Renal cortical epithelial cell (primary cell): ENCODE data around the gene TAS2R1. TPM values are rescaled to one million over a fixed set of nuclear protein-coding genes. Genes with fewer than 3 reads are reported as not detected.
A peak's percentile ranks its signal among the peaks of the same experiment; 100 is the strongest.

Experiments
- DNase-seq: peaks from one replicate; pipeline ENCODE4 v3.0.0-alpha.2; 2011; ENCODE audit warnings: low read depth
- total RNA-seq: library from RNA; depleted of rRNA; stranded (reverse); fragments of >200 nt; gene quantifications from 2 replicates; pipeline ENCODE4 v1.2.3, GENCODE V29; 2014

The TAS2R1 gene
- not detected in 2 replicates for total RNA-seq

GRCh38 chr5:9630251-9630650, at the start of gene TAS2R1:
TSS of gene TAS2R1 (minus strand) at chr5:9630351. CDS start at chr5:9630032, 319 bp downstream.
- no peak for DNase-seq

- no peak for DNase-seq
Measured at GRCh38 chr5:9670371-9670770, 40.2 kb upstream of the TAS2R1 start.

- DNase-seq, result no peak
Measured at GRCh38 chr5:9667906-9668305, 37.8 kb upstream of the TAS2R1 start.

- no peak for DNase-seq
Measured at GRCh38 chr5:9663891-9664290, 33.7 kb upstream of the TAS2R1 start.

GRCh38 chr5:9661316-9662015, 31.3 kb upstream of the TAS2R1 start:
- DNase-seq, result no peak

GRCh38 chr5:9658706-9659105, 28.6 kb upstream of the TAS2R1 start:
- DNase-seq, result no peak

- no peak for DNase-seq
Measured at GRCh38 chr5:9657819-9658218, 27.7 kb upstream of the TAS2R1 start.

GRCh38 chr5:9655641-9656040, 25.5 kb upstream of the TAS2R1 start:
- DNase-seq, result no peak

GRCh38 chr5:9654886-9655285, 24.7 kb upstream of the TAS2R1 start:
- no peak for DNase-seq

- peak; percentile 53 for DNase-seq
Measured at GRCh38 chr5:9653811-9654210, 23.7 kb upstream of the TAS2R1 start.

GRCh38 chr5:9653061-9653460, 22.9 kb upstream of the TAS2R1 start:
- DNase-seq, result no peak

GRCh38 chr5:9652295-9652694, 22.1 kb upstream of the TAS2R1 start:
- no peak for DNase-seq

GRCh38 chr5:9646843-9647242, 16.7 kb upstream of the TAS2R1 start:
- DNase-seq, result no peak

- DNase-seq, result no peak
Measured at GRCh38 chr5:9644630-9645029, 14.5 kb upstream of the TAS2R1 start.

GRCh38 chr5:9642621-9643020, 12.5 kb upstream of the TAS2R1 start:
- no peak for DNase-seq

GRCh38 chr5:9641806-9642355, 11.7 kb upstream of the TAS2R1 start:
- DNase-seq, result no peak

- no peak for DNase-seq
Measured at GRCh38 chr5:9632495-9632894, 2.3 kb upstream of the TAS2R1 start.

GRCh38 chr5:9627541-9627940, 2.6 kb downstream of the TAS2R1 start:
- no peak for DNase-seq

- DNase-seq, result no peak
Measured at GRCh38 chr5:9626955-9627354, 3.2 kb downstream of the TAS2R1 start.

- DNase-seq, result no peak
Measured at GRCh38 chr5:9625731-9626130, 4.4 kb downstream of the TAS2R1 start.

GRCh38 chr5:9625286-9625685, 4.9 kb downstream of the TAS2R1 start:
- no peak for DNase-seq

GRCh38 chr5:9624196-9624947, 5.8 kb downstream of the TAS2R1 start:
- DNase-seq, result no peak

GRCh38 chr5:9623661-9624060, 6.5 kb downstream of the TAS2R1 start:
- DNase-seq, result no peak
